RCC 7860 (cell line): ENCODE results near the gene HEYL.
"Not testable (repeated sequence)": the region's sequence is repeated elsewhere in the genome, so short reads cannot be mapped to it uniquely, and the experiment has no call there.

Source experiments
- DNase-seq: peaks from one replicate; pipeline ENCODE4 v3.0.0-alpha.2; 2015; ENCODE audit warnings: low spot score
- FAIRE-seq: peaks from 2 replicates; lab custom pipeline; 2012; peaks lifted over from hg19 to GRCh38; lab: Jason Lieb, UNC

The HEYL gene

DNA sequence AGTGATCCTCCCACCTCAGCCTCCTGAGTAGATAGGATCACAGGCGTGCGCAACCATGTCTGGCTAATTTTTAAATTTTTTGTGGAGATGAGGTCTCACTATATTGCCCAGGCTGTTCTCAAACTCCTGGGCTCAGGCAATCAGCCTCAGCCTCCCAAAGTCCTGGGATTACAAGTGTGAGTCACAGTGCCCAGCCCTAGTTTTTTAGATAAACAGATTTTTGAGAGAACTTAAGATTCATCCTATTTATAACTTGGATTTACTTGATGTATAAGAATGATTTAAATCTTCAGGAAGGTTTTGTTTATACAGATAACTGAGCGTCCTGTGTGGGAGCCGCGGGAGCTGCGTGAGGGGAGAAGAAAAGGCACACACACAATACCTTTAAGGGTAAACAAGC, 26.2 kb downstream of the HEYL start:
- FAIRE-seq (no peak), DNase-seq (no peak)

DNA sequence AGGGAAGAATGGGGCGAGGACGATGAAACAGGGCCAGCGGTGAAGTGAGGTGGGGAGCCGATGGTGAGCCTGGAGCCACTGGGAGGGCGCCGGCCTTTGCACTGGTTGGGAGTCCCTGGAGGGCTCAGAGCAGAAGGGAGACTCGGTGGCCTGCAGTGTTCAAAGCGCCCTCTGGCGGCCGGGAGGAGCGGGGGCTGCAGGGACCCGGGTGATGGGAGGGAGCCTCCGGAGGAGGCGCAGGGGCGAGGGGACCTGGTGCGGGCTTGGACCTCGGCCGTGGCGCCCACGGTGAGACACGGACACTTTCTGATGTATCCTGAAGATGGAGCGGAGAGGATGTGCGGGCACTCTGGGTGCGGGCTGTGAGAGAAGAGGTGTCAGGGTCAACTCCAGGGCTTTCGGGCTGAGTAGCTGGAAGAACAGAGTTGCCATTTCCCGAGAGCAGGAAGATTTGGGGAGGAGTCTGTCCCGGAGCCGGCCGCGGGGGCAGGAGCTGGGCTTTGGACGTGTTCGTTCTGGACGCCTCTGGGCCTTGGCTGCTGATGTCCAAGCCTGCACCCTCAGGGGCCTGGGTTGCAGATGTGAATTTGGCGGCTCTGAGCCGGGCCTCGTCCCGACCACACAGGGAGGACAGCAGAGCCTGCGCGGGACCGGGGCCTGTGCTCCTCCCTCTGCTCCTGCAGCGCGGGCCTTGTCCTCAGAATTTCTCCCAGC, 29.7 kb downstream of the HEYL start:
- DNase-seq: peak; percentile 20
- FAIRE-seq: no peak

DNA sequence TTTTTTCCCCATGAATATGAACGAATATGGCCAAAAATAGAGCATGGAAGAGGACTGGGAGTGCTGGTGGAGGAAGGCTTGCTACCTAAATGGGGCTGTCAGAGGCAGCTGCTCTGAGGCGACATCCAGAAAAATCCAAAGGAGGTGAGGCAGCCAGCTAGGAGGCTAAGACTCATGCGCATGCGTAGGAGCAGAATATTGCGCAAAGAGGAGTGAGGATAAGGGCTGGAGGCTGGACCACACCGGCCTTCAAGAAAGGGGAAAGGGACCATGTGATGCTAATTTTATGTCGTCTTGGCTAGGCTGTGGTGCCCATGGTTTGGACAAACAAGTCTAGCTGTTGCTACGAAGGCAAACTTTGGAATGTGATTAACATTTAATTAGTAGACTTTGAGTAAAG, 30.5 kb downstream of the HEYL start:
- DNase-seq (no peak), FAIRE-seq (no peak)

DNA sequence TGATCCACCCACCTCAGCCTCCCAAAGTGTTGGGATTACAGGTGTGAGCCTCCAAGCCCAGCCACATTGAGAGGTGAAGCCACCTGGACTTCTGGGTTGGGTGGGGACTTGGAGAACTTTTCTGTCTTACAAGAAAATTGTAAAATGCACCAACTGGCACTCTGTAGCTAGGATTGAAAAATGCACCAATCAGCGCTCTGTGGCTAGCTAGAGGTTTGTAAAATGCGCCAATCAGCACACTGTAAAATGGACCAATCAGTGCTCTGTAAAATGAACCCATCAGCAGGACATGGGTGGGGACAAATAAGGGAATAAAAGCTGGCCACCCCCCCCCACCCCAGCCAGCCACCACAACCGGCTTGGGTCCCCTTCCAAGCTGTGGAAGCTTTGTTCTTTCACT, 35.8 kb downstream of the HEYL start:
- DNase-seq, FAIRE-seq: not testable (repeated sequence)

DNA sequence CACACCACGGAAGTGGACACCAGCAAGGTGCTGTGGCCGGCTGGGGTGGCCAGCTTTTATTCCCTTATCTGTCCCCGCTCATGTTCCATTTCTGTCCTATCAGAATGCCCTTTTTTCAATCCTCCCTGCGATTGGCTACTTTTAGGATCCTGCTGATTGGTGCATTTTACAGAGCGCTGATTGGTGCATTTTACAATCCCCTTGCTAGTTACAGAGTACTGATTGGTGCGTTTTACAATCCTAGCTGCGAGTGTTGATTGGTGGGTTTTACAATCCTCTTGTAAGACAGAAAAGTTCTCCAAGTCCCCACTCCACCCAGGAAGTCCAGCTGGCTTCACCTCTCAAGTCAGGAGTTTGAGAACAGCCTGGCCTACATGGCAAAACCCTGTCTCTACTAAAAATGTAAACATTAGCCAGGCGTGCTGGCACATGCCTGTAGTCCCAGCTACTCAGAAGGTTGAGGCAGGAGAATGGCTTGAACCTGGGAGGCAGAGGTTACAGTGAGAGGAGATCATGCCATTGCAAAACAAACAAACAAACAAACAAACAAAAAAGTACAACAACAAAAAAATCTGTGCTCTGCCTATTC, 37.7 kb downstream of the HEYL start:
- DNase-seq, FAIRE-seq: not testable (repeated sequence)

DNA sequence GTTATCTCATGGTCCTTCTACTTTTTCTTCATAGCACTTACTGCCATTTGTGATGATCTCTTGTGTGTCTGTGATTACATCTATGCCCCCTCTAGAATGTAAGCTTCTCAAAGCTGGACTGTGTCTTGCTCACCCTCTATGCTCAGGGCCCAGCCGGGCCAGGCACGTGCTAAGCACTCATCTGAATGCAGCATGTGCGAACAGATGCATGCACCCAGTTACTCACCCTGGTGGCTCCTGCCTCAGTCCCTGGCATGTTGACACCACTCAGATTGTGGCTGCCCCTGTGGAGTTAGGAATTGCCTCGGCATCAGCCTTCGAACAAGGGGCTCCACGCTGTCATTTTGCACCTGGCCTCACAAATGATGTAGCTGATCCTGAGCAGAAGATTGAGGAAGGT, 43.3 kb downstream of the HEYL start:
- FAIRE-seq (no peak), DNase-seq (no peak)

DNA sequence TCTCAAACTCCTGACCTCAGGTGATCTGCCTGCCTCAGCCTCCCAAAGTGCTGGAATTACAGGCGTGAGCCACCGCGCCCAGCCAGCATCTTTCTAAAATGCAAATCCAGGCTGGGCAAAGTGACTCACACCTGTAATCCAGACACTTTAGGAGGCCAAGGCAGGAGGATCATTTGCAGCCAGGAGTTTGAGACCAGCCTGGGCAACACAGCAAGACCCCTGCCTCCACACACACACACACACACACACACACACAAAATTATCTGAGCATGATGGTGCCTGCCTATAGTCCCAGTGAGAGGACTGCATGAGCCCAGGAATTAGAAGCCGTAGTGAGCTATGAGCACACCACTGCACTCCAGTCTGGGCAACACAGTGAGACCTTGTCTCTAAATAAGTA, 46.1 kb downstream of the HEYL start:
- no peak for DNase-seq
- no peak for FAIRE-seq

DNA sequence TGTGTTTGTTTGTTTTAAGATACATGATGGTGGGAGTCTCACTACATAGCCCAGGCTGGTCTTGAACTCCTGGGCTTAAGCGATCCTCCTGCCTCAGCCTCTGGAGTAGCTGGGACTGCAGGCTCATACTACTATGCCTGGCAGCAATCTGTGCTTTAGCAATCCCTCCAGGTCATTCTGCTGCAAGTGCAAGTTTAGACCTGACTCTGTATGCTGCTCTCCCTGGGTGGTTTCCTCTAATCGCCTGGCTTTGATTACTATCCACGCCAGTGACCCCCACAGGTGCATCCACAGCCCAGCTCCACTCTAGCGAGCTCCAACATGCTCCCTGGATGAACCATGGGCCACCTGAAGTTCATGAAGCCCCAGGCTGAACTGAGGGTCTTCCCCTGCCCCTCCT, 47.4 kb downstream of the HEYL start:
- DNase-seq (no peak), FAIRE-seq (no peak)

DNA sequence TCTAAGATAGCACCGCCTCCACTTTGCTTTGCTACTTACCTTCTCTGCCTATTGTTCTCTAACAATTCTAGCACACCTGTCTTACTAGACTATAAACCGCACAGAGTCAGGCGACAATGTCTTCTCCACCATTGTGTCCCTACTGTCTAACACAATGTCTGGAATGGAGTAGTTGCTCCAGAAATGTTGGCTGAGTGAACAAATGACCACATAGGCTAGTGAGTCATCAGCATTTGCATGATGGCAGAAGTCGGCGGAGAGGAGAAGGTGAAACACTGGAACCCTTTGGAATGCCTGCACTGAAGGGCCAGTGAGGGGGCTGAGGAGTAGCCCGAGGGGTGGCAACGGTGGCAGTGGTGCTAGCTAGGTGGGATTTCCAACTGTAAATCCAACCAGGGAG, 48.9 kb downstream of the HEYL start:
- DNase-seq (no peak), FAIRE-seq (no peak)

DNA sequence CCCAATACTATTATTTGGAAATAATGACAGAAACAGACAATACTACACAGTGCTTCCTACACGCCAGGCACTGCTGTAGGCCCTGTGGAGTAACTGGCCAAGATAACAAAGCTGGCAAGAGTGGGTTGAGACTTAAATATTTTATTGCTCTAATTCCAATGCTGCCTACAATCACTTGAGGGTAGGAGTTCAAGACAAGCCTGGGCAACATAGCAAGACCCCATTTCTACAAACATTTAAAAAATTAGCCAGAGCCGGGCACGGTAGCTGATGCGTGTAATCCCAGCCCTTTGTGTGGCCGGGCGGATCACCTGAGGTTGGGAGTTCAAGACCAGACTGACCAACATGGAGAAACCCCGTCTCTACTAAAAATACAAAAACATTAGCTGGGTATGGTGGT, 53.5 kb downstream of the HEYL start:
- no peak for FAIRE-seq
- DNase-seq: no peak

DNA sequence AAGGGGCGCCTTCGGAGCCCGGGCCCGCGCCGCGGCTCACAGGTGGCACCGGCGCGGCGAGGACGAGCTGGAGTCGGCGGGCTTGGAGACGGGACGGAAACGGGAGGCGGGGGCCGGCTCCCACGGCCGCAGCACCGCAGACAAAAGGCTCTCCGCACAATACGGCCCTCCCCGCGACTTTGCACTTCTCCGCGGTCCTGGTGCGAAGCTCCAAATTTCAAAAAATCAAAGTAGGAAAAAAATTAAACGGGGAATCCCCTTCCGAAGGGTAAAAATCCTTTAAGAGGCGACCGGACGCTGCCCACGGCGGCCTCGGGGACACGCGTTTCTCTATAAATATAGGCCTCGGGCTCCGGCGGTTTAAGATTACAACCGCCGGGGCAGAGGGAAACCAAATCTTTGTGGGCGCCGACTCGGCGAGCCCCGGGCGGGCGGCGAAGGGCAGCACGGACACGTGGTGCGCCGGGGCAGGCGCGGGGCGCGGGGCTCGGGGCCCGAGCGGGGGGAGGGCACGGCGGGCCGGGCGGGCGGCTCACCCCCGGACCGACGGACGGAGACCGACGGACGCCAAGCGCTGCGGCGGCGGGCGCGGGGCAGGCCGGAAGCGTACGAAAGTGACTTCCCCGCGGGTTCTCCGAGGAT, 63.3 kb downstream of the HEYL start:
- FAIRE-seq (no peak), DNase-seq (no peak)

DNA sequence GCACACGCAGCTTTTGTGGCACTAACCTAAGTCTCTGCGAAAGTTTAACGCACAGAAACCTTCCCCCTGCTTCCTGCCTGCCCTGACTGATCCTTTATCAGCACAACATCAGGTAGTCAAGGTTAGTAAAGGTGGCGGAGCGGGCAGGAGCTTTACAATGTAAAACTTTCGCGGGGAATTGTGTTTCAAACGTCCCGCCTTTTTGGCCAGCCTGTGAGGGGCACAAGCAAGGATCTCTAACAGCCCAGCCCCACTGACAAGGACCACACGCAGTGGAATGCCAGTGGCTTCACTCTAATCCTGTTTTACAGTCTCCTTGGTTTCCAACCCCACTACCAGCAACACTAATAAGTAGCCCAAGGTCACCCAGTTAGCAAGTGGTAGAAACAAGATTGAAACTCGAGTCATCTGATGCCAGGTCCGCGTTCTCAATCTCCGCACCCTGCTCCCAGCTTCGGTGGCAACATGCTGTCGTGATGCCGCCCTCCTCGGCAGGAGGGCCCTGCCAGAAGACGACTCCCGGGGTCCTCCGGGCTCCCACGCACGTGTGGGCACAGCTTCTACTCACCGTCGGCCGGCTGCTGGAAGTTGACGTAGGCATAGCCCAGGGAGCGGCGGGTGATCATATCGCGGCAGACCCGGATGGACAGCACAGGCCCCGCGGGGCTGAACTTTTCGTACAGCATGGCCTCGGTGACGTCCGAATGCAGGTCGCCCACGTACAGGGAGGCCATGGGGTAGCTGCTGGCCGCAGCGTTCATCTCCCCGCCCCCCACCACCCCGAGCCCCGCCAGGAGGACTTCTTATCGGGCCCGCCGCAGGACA, 64.0 kb downstream of the HEYL start:
- no peak for FAIRE-seq
- DNase-seq: no peak

DNA sequence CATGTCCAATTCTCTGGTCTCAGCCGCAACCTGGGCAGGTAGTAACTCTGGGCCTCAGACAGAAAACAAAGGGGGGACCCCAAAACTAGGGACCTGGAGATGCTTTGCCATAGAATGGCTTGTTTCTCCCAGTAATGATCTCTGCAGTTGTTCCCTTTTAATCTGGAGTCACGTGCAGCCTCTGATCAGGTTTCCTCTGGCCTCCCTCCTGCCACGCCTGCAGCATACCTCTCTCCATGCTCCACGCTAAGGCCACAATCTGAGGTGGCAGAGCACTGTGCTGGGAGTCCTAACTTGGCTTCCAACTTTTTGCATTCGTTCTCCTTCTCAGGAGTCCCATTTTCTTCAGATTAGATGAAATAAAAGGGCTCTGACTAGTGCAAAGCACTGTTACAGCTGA, 64.8 kb downstream of the HEYL start:
- FAIRE-seq: no peak
- no peak for DNase-seq
